ENCODE measurements around the gene RRP1. TPM values are rescaled to one million over a fixed set of nuclear protein-coding genes. Genes with fewer than 3 reads are reported as not detected.
A peak's percentile ranks its signal among the peaks of the same experiment; 100 is the strongest.

Gene RRP1
- total RNA-seq, 4 donors from 2014 or later = 19.0 to 25.2 (median 20.8) TPM

- peak; percentile 28 for ATAC-seq
- peaks cover 0 to 68% of the 10 kb centered on the region in 2 donors for H3K36me3 ChIP-seq
- H3K27ac ChIP-seq = peak overlapping the region; percentile 10 to 81 (median 76)
- H3K9me3 ChIP-seq = no peaks in the 10 kb centered on the region
- 41 to 50% methylated on average over 6 to 8 of the region's 10 CpGs for WGBS, 2 donors (ENCODE audit: low coverage in 1 of 2)
- peaks cover 0 to 23% (median 6%) of the 10 kb centered on the region in 3 donors for H3K4me1 ChIP-seq
- peak overlapping the region in 1 of 2 donors; percentile 38 for H3K4me3 ChIP-seq
- TF ChIP-seq EP300 (IDR thresholded peaks at IDR 0.05) (no peak), POLR2A (IDR thresholded peaks at IDR 0.05) (no peak), POLR2AphosphoS5 (IDR thresholded peaks at IDR 0.05) (no peak)
- TF ChIP-seq, protein P1, sequence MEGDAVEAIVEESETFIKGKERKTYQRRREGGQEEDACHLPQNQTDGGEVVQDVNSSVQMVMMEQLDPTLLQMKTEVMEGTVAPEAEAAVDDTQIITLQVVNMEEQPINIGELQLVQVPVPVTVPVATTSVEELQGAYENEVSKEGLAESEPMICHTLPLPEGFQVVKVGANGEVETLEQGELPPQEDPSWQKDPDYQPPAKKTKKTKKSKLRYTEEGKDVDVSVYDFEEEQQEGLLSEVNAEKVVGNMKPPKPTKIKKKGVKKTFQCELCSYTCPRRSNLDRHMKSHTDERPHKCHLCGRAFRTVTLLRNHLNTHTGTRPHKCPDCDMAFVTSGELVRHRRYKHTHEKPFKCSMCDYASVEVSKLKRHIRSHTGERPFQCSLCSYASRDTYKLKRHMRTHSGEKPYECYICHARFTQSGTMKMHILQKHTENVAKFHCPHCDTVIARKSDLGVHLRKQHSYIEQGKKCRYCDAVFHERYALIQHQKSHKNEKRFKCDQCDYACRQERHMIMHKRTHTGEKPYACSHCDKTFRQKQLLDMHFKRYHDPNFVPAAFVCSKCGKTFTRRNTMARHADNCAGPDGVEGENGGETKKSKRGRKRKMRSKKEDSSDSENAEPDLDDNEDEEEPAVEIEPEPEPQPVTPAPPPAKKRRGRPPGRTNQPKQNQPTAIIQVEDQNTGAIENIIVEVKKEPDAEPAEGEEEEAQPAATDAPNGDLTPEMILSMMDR (IDR thresholded peaks at IDR 0.05) = no peak
- H3K27me3 ChIP-seq = no peaks in the 10 kb centered on the region
Measured at GRCh38 chr21:43758811-43759210, 30.6 kb upstream of the RRP1 start.

DNA sequence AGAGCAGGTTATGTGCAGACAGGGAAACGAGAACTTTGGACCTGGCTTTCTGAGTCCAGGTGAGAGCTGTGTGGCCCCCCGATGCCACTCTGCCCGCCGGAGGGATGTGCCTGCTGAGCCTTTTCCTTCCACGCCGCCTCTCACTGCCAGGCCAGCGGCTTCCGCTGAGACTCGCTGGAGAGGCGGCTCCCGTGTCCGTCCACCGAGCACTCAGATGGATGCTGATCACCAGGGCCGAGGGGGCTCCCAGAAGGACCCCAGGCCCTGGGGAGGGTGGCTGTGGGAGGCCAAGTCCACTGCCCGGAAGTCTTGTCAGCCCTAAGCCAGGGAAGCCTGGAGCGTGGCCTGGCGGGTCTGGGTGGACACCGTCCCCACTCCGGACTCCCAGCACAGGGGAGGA lies 29.7 kb upstream of the RRP1 start:
- Histone ChIP-seq H3K36me3 (peaks cover 0 to 59% of the 10 kb centered on the region in 2 donors), H3K27ac (peak overlapping the region in 3 of 4 donors; percentile 75 to 81 (median 77)), H3K4me3 (no peak overlapping the region), H3K4me1 (peaks cover 0 to 23% (median 6%) of the 10 kb centered on the region in 3 donors), H3K27me3 (no peaks in the 10 kb centered on the region), H3K9me3 (no peaks in the 10 kb centered on the region)
- TF ChIP-seq EP300 (IDR thresholded peaks at IDR 0.05) = no peak
- TF ChIP-seq POLR2AphosphoS5 (IDR thresholded peaks at IDR 0.05) = no peak
- no peak for TF ChIP-seq POLR2A (IDR thresholded peaks at IDR 0.05)
- TF ChIP-seq, protein P1 (IDR thresholded peaks at IDR 0.05) = no peak
- WGBS, 2 donors (ENCODE audit: low coverage in 1 of 2) = 100% methylated on average over 2 of the region's 19 CpGs; no CpG with 5 or more reads in 1 of the 2 donors
- no peak for ATAC-seq

GRCh38 chr21:43760391-43760958 lies 28.9 kb upstream of the RRP1 start:
- Histone ChIP-seq H3K4me1 (peaks cover 0 to 23% (median 6%) of the 10 kb centered on the region in 3 donors), H3K27ac (no peak overlapping the region), H3K9me3 (no peaks in the 10 kb centered on the region), H3K4me3 (no peak overlapping the region), H3K36me3 (peaks cover 0 to 52% of the 10 kb centered on the region in 2 donors), H3K27me3 (no peaks in the 10 kb centered on the region)
- WGBS, 2 donors (ENCODE audit: low coverage in 1 of 2) = 79 to 94% methylated on average over 8 to 9 of the region's 22 CpGs
- no peak for TF ChIP-seq POLR2AphosphoS5 (IDR thresholded peaks at IDR 0.05)
- TF ChIP-seq, protein P1 (IDR thresholded peaks at IDR 0.05) = no peak
- no peak for TF ChIP-seq POLR2A (IDR thresholded peaks at IDR 0.05)
- TF ChIP-seq EP300 (IDR thresholded peaks at IDR 0.05) = no peak
- ATAC-seq = no peak

DNA sequence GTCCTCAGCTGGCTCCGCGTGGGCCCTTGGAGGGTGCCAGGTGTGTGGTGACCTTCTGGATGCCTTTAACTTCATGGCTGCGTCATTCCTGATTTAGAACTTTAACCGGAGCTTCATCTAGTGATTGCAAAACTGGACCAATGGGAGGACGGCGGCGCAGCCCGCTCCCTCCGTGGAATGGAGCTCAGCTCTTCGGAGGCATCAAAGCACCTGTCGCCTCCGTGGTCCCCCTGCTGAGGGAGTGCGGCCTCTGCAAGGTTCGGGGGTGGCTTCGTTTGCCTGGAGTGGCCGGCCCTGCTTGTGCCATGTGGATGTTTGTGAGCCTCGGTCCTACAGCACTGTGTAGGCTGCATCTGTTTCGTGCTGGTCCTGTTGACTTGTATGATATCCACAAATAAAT lies 27.5 kb upstream of the RRP1 start:
- WGBS, 2 donors (ENCODE audit: low coverage in 1 of 2) = 90% methylated on average over 5 of the region's 18 CpGs; no CpG with 5 or more reads in 1 of the 2 donors
- Histone ChIP-seq H3K27me3 (no peaks in the 10 kb centered on the region), H3K4me1 (peaks cover 0 to 23% (median 6%) of the 10 kb centered on the region in 3 donors), H3K27ac (no peak overlapping the region), H3K36me3 (peaks cover 0 to 38% of the 10 kb centered on the region in 2 donors), H3K4me3 (no peak overlapping the region), H3K9me3 (no peaks in the 10 kb centered on the region)
- TF ChIP-seq POLR2AphosphoS5 (IDR thresholded peaks at IDR 0.05) (no peak), EP300 (IDR thresholded peaks at IDR 0.05) (no peak), POLR2A (IDR thresholded peaks at IDR 0.05) (no peak)
- TF ChIP-seq, protein P1 (IDR thresholded peaks at IDR 0.05) = no peak
- no peak for ATAC-seq
